HUES48 (cell line): ENCODE results near the gene ANKRD36B.
"Not testable (repeated sequence)": the region's sequence is repeated elsewhere in the genome, so short reads cannot be mapped to it uniquely, and the experiment has no call there.

Experiments
- H3K27ac ChIP-seq: one replicate; pipeline ENCODE4 v1.7.0; 2013; ENCODE audit warnings: low read depth, low read length, inconsistent platforms
- H3K27me3 ChIP-seq: 2 replicates; pipeline ENCODE4 v1.6.1; 2013; ENCODE audit warnings: mild to moderate bottlenecking, low read length; ENCODE audit not compliant: control insufficient read depth, insufficient read depth
- H3K36me3 ChIP-seq: 2 replicates; pipeline ENCODE4 v1.6.1; 2013; ENCODE audit warnings: low read length; ENCODE audit not compliant: control insufficient read depth, insufficient read depth
- H3K4me1 ChIP-seq: 2 replicates; pipeline ENCODE4 v1.6.1; 2013; ENCODE audit warnings: mild to moderate bottlenecking, low read length; ENCODE audit not compliant: control insufficient read depth, insufficient read depth
- H3K4me3 ChIP-seq: 2 replicates; pipeline ENCODE4 v1.5.1; 2013; ENCODE audit warnings: mild to moderate bottlenecking, low read depth, low read length
- H3K9ac ChIP-seq: 2 replicates; pipeline ENCODE4 v1.6.1; 2013; ENCODE audit warnings: mild to moderate bottlenecking, low read depth, low read length, moderate library complexity
- H3K9me3 ChIP-seq: 2 replicates; pipeline ENCODE4 v1.6.1; 2013; ENCODE audit warnings: low read length; ENCODE audit not compliant: control insufficient read depth, insufficient read depth

ANKRD36B gene

GRCh38 chr2:97548536-97548935 lies 41.1 kb downstream of the ANKRD36B start:
- H3K9me3 ChIP-seq, H3K4me1 ChIP-seq, H3K9ac ChIP-seq, H3K27ac ChIP-seq, H3K4me3 ChIP-seq, H3K27me3 ChIP-seq, H3K36me3 ChIP-seq: not testable (repeated sequence)

GRCh38 chr2:97546711-97547110 lies 43.0 kb downstream of the ANKRD36B start:
- no peak overlapping the region for H3K4me3 ChIP-seq
- no peaks in the 10 kb centered on the region for H3K4me1 ChIP-seq
- no peak overlapping the region for H3K27ac ChIP-seq
- no peaks in the 10 kb centered on the region for H3K27me3 ChIP-seq
- no peaks in the 10 kb centered on the region for H3K9me3 ChIP-seq
- no peak overlapping the region for H3K9ac ChIP-seq
- peaks cover 2% of the 10 kb centered on the region; the same call in 1 of the 2 replicates for H3K36me3 ChIP-seq

GRCh38 chr2:97544911-97545310 lies 44.8 kb downstream of the ANKRD36B start:
- H3K9me3 ChIP-seq, H3K9ac ChIP-seq, H3K27ac ChIP-seq, H3K4me3 ChIP-seq, H3K36me3 ChIP-seq, H3K4me1 ChIP-seq, H3K27me3 ChIP-seq: not testable (repeated sequence)

- not testable (repeated sequence) for H3K9ac ChIP-seq, H3K27ac ChIP-seq, H3K9me3 ChIP-seq, H3K4me1 ChIP-seq, H3K4me3 ChIP-seq, H3K27me3 ChIP-seq, H3K36me3 ChIP-seq
Observed at GRCh38 chr2:97525904-97526303, 63.8 kb downstream of the ANKRD36B start.

- not testable (repeated sequence) for H3K4me1 ChIP-seq, H3K9ac ChIP-seq, H3K27ac ChIP-seq, H3K36me3 ChIP-seq, H3K9me3 ChIP-seq, H3K27me3 ChIP-seq, H3K4me3 ChIP-seq
Observed at GRCh38 chr2:97523816-97524215, 65.9 kb downstream of the ANKRD36B start.

- H3K27ac ChIP-seq, H3K4me3 ChIP-seq, H3K4me1 ChIP-seq, H3K27me3 ChIP-seq, H3K9me3 ChIP-seq, H3K9ac ChIP-seq, H3K36me3 ChIP-seq: not testable (repeated sequence)
Observed at GRCh38 chr2:97522916-97523555, 66.6 kb downstream of the ANKRD36B start.

- H3K27me3 ChIP-seq, H3K4me3 ChIP-seq, H3K4me1 ChIP-seq, H3K36me3 ChIP-seq, H3K27ac ChIP-seq, H3K9ac ChIP-seq, H3K9me3 ChIP-seq: not testable (repeated sequence)
Observed at GRCh38 chr2:97495651-97496050, 94.0 kb downstream of the ANKRD36B start.

GRCh38 chr2:97490141-97490540 lies 99.5 kb downstream of the ANKRD36B start:
- H3K9ac ChIP-seq, H3K27me3 ChIP-seq, H3K9me3 ChIP-seq, H3K36me3 ChIP-seq, H3K27ac ChIP-seq, H3K4me1 ChIP-seq, H3K4me3 ChIP-seq: not testable (repeated sequence)
